NCI-H187 (cell line): ENCODE measurements around the gene SHCBP1L.

Experiments used
- DNase-seq, 2 experiments: peaks; one replicate each; lab custom pipeline; 2025; lab: John Stamatoyannopoulos, UW

SHCBP1L gene

GRCh38 chr1:182889997-182890396, 63.0 kb downstream of the SHCBP1L start:
- DNase-seq = no peak

GRCh38 chr1:182888736-182889531, 64.0 kb downstream of the SHCBP1L start:
- DNase-seq = no peak

GRCh38 chr1:182886985-182887384, 66.0 kb downstream of the SHCBP1L start:
- no peak for DNase-seq

- DNase-seq = no peak
Observed at GRCh38 chr1:182885591-182885990, 67.4 kb downstream of the SHCBP1L start.

- DNase-seq = no peak
Observed at GRCh38 chr1:182884872-182885271, 68.1 kb downstream of the SHCBP1L start.

- DNase-seq = no peak
Observed at GRCh38 chr1:182877842-182878241, 75.1 kb downstream of the SHCBP1L start.

- no peak for DNase-seq
Observed at GRCh38 chr1:182877331-182877730, 75.6 kb downstream of the SHCBP1L start.

GRCh38 chr1:182875889-182876288, 77.1 kb downstream of the SHCBP1L start:
- no peak for DNase-seq

- no peak for DNase-seq
Observed at GRCh38 chr1:182872881-182873280, 80.1 kb downstream of the SHCBP1L start.

- no peak for DNase-seq
Observed at GRCh38 chr1:182869241-182869666, 83.7 kb downstream of the SHCBP1L start.

GRCh38 chr1:182867861-182868260, 85.1 kb downstream of the SHCBP1L start:
- DNase-seq = no peak

- no peak for DNase-seq
Observed at GRCh38 chr1:182863940-182864339, 89.0 kb downstream of the SHCBP1L start.

- no peak for DNase-seq
Observed at GRCh38 chr1:182862827-182863226, 90.1 kb downstream of the SHCBP1L start.

GRCh38 chr1:182861994-182862393, 91.0 kb downstream of the SHCBP1L start:
- DNase-seq = no peak

GRCh38 chr1:182860658-182861057, 92.3 kb downstream of the SHCBP1L start:
- no peak for DNase-seq

- DNase-seq = no peak
Observed at GRCh38 chr1:182857212-182857611, 95.8 kb downstream of the SHCBP1L start.

GRCh38 chr1:182855911-182856310, 97.1 kb downstream of the SHCBP1L start:
- DNase-seq = no peak

GRCh38 chr1:182851825-182852224, 101.1 kb downstream of the SHCBP1L start:
- DNase-seq = no peak

- no peak for DNase-seq
Observed at GRCh38 chr1:182850319-182850718, 102.6 kb downstream of the SHCBP1L start.
